GM18505 (cell line): ENCODE results near the gene SQSTM1.

Experiments
- ATAC-seq: cut with Tn5 transposase; IDR thresholded peaks from one replicate; pipeline ENCODE4 v1.9.1; 2021; ENCODE audit not compliant: unreplicated experiment
- POLR2A ChIP-seq: IDR thresholded peaks from 4 replicates; pipeline ENCODE4 v1.6.1; 2011; ENCODE audit warnings: borderline replicate concordance; ENCODE audit not compliant: insufficient read depth, insufficient read length; ENCODE audit errors: extremely low read depth

The SQSTM1 gene

DNA sequence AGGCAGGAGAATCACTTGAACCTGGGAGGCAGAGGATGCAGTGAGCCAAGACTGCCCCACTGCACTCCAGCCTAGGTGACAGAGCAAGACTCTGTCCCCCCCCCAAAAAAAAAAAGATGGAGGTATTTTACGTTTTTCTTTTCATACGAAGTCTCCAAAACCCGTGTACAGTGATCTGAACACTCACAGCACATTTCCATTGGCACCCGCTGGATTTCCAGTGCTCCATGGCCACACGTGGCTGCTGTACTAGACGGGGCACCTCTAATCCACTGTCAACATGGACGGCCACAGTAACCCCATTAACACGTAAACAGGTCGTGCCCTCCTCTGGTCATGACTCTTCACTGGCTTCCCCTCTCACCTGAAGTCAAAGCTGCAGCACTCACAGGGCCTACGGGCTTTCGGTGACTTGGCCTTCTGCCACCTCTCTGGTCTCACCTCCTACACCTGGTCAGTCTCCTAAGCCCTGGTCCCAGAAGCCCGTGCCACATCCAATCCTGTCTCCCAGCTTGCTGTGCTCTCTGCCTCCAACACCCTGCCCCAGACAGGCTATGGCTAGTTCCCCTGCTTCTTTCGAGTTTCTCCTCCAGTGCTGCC is 64.9 kb downstream of the SQSTM1 start:
- TF ChIP-seq POLR2A: no peak
- ATAC-seq: no peak

DNA sequence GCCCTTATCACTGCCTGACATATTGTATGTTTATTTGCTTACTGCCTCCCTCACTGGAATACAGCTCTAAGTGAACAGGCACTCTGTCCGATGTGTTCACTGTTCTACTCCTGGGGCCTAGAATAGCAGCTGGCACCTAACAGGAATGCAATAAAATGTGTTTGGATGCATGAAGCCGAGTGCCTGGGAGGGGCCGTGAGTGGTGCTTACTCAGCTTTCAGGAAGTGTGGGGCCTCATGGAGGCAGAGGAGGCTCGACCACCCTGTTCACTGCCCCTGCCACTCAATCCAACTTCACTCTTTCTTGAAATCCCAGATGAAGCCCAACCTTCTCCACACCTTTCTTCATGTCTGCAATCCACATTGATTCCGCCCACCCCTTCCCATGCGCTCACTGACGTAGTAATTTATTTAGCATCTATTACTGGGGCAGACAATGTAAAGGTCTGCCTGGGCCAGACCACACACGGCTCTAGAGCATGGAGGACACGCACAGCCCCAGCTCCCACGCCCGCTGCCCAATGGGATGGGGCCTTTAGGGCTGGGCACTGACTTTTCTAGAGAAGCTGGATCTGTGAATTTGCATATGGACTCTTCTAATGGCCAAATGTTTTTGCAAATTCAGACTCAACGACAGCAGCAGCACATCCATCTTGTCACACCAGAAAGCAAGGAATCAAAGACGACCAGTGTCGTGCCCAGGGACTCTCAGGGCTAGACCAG is 65.6 kb downstream of the SQSTM1 start:
- ATAC-seq: no peak
- TF ChIP-seq POLR2A: no peak

DNA sequence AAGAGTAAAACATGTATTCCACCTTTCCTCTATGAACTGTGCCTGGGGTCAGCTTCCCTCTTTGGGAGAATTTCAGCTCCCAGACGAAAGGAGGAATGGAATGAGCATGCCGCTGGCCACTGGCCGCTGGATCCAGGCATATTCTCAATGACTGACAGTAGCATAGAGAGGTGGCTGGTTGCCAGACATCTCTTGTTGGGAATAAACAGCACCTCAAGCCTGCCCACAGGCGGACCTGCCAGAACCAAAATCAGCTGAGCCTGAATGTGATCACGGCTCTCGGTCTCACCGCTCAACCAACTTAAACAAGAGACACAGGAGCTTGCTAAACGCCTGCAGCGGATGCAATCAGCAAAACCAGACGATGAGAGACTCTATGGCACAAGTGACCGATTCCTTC is 66.4 kb downstream of the SQSTM1 start:
- TF ChIP-seq POLR2A: no peak

More for the DNA sequence above, 66.4 kb downstream of the SQSTM1 start:
- ATAC-seq: no peak
